H9 (cell line): Measurements from ENCODE around the gene CHCHD6. TPM values are rescaled to one million over a fixed set of nuclear protein-coding genes. Genes with fewer than 3 reads are reported as not detected.

Experiments
- DNase-seq: peaks from one replicate; pipeline ENCODE4 v3.0.0-alpha.2; 2017
- H2AFZ ChIP-seq: one replicate; pipeline ENCODE4 v1.6.1; 2013; ENCODE audit warnings: mild to moderate bottlenecking, low read length, control low read depth, moderate library complexity
- H2AK5ac ChIP-seq: 2 replicates; pipeline ENCODE4 v1.6.1; 2013; ENCODE audit warnings: low read length, control low read depth, mixed read lengths; ENCODE audit not compliant: insufficient read length
- H2BK120ac ChIP-seq: one replicate; pipeline ENCODE4 v1.6.1; 2013; ENCODE audit warnings: low read depth, mild to moderate bottlenecking, low read length, control low read depth, inconsistent platforms; ENCODE audit not compliant: poor library complexity, severe bottlenecking
- H2BK12ac ChIP-seq: 2 replicates; pipeline ENCODE4 v1.6.1; 2013; ENCODE audit warnings: low read length, control low read depth, mixed read lengths, low read depth; ENCODE audit not compliant: insufficient read length
- H2BK15ac ChIP-seq: 2 replicates; pipeline ENCODE4 v1.6.1; 2013; ENCODE audit warnings: low read depth, low read length, control low read depth
- H2BK20ac ChIP-seq: one replicate; pipeline ENCODE4 v1.6.1; 2013; ENCODE audit warnings: low read depth, mild to moderate bottlenecking, low read length, control low read depth, inconsistent platforms; ENCODE audit not compliant: poor library complexity, severe bottlenecking
- H2BK5ac ChIP-seq: 2 replicates; pipeline ENCODE4 v1.6.1; 2013; ENCODE audit warnings: low read length, control low read depth, mixed read lengths; ENCODE audit not compliant: insufficient read length
- H3K14ac ChIP-seq: 2 replicates; pipeline ENCODE4 v1.6.1; 2013; ENCODE audit warnings: low read length, control low read depth; ENCODE audit not compliant: insufficient read depth
- H3K18ac ChIP-seq: 2 replicates; pipeline ENCODE4 v1.6.1; 2013; ENCODE audit warnings: low read depth, mild to moderate bottlenecking, mixed read lengths, low read length, control low read depth; ENCODE audit not compliant: insufficient read length
- H3K23ac ChIP-seq: 2 replicates; pipeline ENCODE4 v1.6.1; 2013; ENCODE audit warnings: low read length, control low read depth, mixed read lengths, low read depth; ENCODE audit not compliant: insufficient read length
- H3K23me2 ChIP-seq: 2 replicates; pipeline ENCODE4 v1.6.1; 2013; ENCODE audit warnings: low read depth, mild to moderate bottlenecking, mixed read lengths, low read length, control low read depth; ENCODE audit not compliant: insufficient read length, poor library complexity, severe bottlenecking
- H3K27ac ChIP-seq: 2 replicates; pipeline ENCODE4 v1.5.1; 2013; ENCODE audit warnings: low read length, control low read depth, mixed read lengths, low read depth; ENCODE audit not compliant: insufficient read length
- H3K27me3 ChIP-seq: 2 replicates; pipeline ENCODE4 v1.6.1; 2013; ENCODE audit warnings: low read length, control low read depth, inconsistent platforms; ENCODE audit not compliant: insufficient read depth
- H3K4ac ChIP-seq: 2 replicates; pipeline ENCODE4 v1.6.1; 2013; ENCODE audit warnings: low read depth, mild to moderate bottlenecking, control low read depth, inconsistent platforms, low read length, moderate library complexity
- H3K4me1 ChIP-seq: 2 replicates; pipeline ENCODE4 v1.6.1; 2013; ENCODE audit warnings: low read length, control low read depth, inconsistent platforms; ENCODE audit not compliant: insufficient read depth
- H3K4me2 ChIP-seq: 2 replicates; pipeline ENCODE4 v1.6.1; 2013; ENCODE audit warnings: low read length, control low read depth, mixed read lengths; ENCODE audit not compliant: insufficient read length, insufficient read depth
- H3K56ac ChIP-seq: 2 replicates; pipeline ENCODE4 v1.6.1; 2013; ENCODE audit warnings: low read depth, mild to moderate bottlenecking, mixed read lengths, low read length, control low read depth; ENCODE audit not compliant: insufficient read length
- H3K79me1 ChIP-seq: 2 replicates; pipeline ENCODE4 v1.6.1; 2013; ENCODE audit warnings: low read depth, mild to moderate bottlenecking, moderate library complexity, low read length, control low read depth, inconsistent platforms; ENCODE audit not compliant: insufficient read depth, poor library complexity, severe bottlenecking
- H3K79me2 ChIP-seq: 2 replicates; pipeline ENCODE4 v1.6.1; 2013; ENCODE audit warnings: low read length, control low read depth, inconsistent platforms; ENCODE audit not compliant: insufficient read depth
- H3K9ac ChIP-seq: 2 replicates; pipeline ENCODE4 v1.6.1; 2013; ENCODE audit warnings: low read length, control low read depth, mixed read lengths; ENCODE audit not compliant: insufficient read length; ENCODE audit errors: extremely low read depth
- H3K9me3 ChIP-seq: one replicate; pipeline ENCODE4 v1.6.1; 2013; ENCODE audit warnings: low read depth, low read length, inconsistent platforms; ENCODE audit not compliant: control insufficient read depth
- H3T11ph ChIP-seq: one replicate; pipeline ENCODE4 v1.6.1; 2013; ENCODE audit warnings: mild to moderate bottlenecking, low read length, control low read depth, inconsistent platforms
- H4K20me1 ChIP-seq: one replicate; pipeline ENCODE4 v1.6.1; 2013; ENCODE audit not compliant: control insufficient read depth, insufficient read length, insufficient read depth
- H4K5ac ChIP-seq: 2 replicates; pipeline ENCODE4 v1.6.1; 2013; ENCODE audit warnings: low read depth, mild to moderate bottlenecking, mixed read lengths, low read length, control low read depth; ENCODE audit not compliant: insufficient read length
- H4K8ac ChIP-seq: replicated peaks from 2 replicates; pipeline ENCODE4 v1.6.1; 2013; ENCODE audit warnings: low read length, control low read depth, mixed read lengths, low read depth; ENCODE audit not compliant: insufficient read length
- H4K91ac ChIP-seq: 2 replicates; pipeline ENCODE4 v1.6.1; 2013; ENCODE audit warnings: low read depth, mild to moderate bottlenecking, moderate library complexity, mixed read lengths, low read length, control low read depth; ENCODE audit not compliant: insufficient read length
- H3K27ac Mint-ChIP-seq, 3 experiments: 2 replicates in 2 of 3; 3 replicates in 1 of 3; pipeline ENCODE4 v1.8.0; 2020 to 2021; ENCODE audit warnings: mixed read lengths in 3 of 3, mild to moderate bottlenecking in 1 of 3, moderate library complexity in 1 of 3
- H3K27me3 Mint-ChIP-seq: 2 replicates; pipeline ENCODE4 v1.8.0; 2021; ENCODE audit warnings: low read depth, mild to moderate bottlenecking, moderate library complexity, mixed read lengths
- H3K36me3 Mint-ChIP-seq, 3 experiments: 2 replicates in 2 of 3; 3 replicates in 1 of 3; pipeline ENCODE4 v1.8.0; 2020 to 2021; ENCODE audit warnings: low read depth in 3 of 3, mixed read lengths in 3 of 3; ENCODE audit not compliant: insufficient read depth in 1 of 3
- H3K4me1 Mint-ChIP-seq, 2 experiments: 2 replicates each; pipeline ENCODE4 v1.8.0; 2020; ENCODE audit warnings: mixed read lengths in 2 of 2
- H3K4me3 Mint-ChIP-seq, 2 experiments: 2 replicates in 1 of 2; 3 replicates in 1 of 2; pipeline ENCODE4 v1.8.0; 2020 to 2021; ENCODE audit warnings: mild to moderate bottlenecking in 2 of 2, mixed read lengths in 2 of 2, moderate library complexity in 1 of 2
- H3K9me3 Mint-ChIP-seq, 2 experiments: 2 replicates in 1 of 2; 3 replicates in 1 of 2; pipeline ENCODE4 v1.8.0; 2020; ENCODE audit warnings: mild to moderate bottlenecking in 2 of 2, mixed read lengths in 2 of 2, moderate library complexity in 1 of 2
- WGBS: extraction: QIAGEN DNeasy Blood & Tissue Kit; methylation state at CpG from one replicate; pipeline ENCODE4 v1.1.7; 2013; ENCODE audit warnings: missing lambda C conversion rate, low lambda C conversion rate, mixed read lengths; ENCODE audit not compliant: insufficient read length; ENCODE audit errors: extremely low coverage; 5-methylcytosine and 5-hydroxymethylcytosine counted together
- total RNA-seq: library from RNA; stranded (reverse); gene quantifications from 2 replicates; pipeline ENCODE4 v1.2.1, GENCODE V29; 2021
- TF ChIP-seq, protein P1 (sequence below): fragments of 200-600 bp; sonication (generic); conservative IDR thresholded peaks from 3 replicates; pipeline ENCODE4 v1.8.0; 2021; ENCODE audit warnings: antibody characterized with exemption, mild to moderate bottlenecking

Gene CHCHD6
- total RNA-seq, 1 experiment from 2014 or later: 34.2 TPM

GRCh38 chr3:126811530-126811929, 107.5 kb downstream of the CHCHD6 start:
- Histone ChIP-seq H4K8ac (no peak overlapping the region), H3K56ac (no peak overlapping the region), H3T11ph (no peak overlapping the region), H3K27me3 (no peaks in the 10 kb centered on the region), H4K20me1 (no peaks in the 10 kb centered on the region), H2AK5ac (no peak overlapping the region), H2BK20ac (no peak overlapping the region), H3K14ac (no peak overlapping the region), H4K91ac (no peak overlapping the region), H3K9me3 (no peaks in the 10 kb centered on the region), H3K4ac (no peak overlapping the region), H3K18ac (no peak overlapping the region), H3K9ac (no peak overlapping the region), H2BK120ac (no peak overlapping the region), H3K23ac (no peak overlapping the region), H3K23me2 (no peaks in the 10 kb centered on the region), H2BK12ac (no peak overlapping the region), H3K79me2 (no peaks in the 10 kb centered on the region), H2BK15ac (no peak overlapping the region), H4K5ac (no peak overlapping the region), H2AFZ (no peak overlapping the region), H3K79me1 (no peaks in the 10 kb centered on the region), H3K4me1 (peaks cover 5% of the 10 kb centered on the region; the same call in 1 of the 2 replicates), H3K4me2 (no peak overlapping the region), H3K27ac (no peak overlapping the region), H2BK5ac (no peak overlapping the region)
- WGBS: no CpG with 5 or more reads among the region's 1 CpG
- Mint-ChIP-seq H3K27me3 (peaks cover 1% of the 10 kb centered on the region), H3K36me3 (no peaks in the 10 kb centered on the region; a peak in 2 of 7 replicates), H3K9me3 (no peaks in the 10 kb centered on the region; a peak in 1 of 5 replicates), H3K4me3 (no peak overlapping the region), H3K27ac (no peak overlapping the region), H3K4me1 (peaks cover 14 to 23% of the 10 kb centered on the region in 2 experiments)
- no peak for DNase-seq
- TF ChIP-seq, protein P1, sequence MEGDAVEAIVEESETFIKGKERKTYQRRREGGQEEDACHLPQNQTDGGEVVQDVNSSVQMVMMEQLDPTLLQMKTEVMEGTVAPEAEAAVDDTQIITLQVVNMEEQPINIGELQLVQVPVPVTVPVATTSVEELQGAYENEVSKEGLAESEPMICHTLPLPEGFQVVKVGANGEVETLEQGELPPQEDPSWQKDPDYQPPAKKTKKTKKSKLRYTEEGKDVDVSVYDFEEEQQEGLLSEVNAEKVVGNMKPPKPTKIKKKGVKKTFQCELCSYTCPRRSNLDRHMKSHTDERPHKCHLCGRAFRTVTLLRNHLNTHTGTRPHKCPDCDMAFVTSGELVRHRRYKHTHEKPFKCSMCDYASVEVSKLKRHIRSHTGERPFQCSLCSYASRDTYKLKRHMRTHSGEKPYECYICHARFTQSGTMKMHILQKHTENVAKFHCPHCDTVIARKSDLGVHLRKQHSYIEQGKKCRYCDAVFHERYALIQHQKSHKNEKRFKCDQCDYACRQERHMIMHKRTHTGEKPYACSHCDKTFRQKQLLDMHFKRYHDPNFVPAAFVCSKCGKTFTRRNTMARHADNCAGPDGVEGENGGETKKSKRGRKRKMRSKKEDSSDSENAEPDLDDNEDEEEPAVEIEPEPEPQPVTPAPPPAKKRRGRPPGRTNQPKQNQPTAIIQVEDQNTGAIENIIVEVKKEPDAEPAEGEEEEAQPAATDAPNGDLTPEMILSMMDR: no peak
